HG03442 (cell line): ENCODE data around the gene DOCK8.
A peak's percentile ranks its signal among the peaks of the same experiment; 100 is the strongest.

Source experiments
- ATAC-seq: cut with Tn5 transposase; IDR thresholded peaks from one replicate; pipeline ENCODE4 v1.9.1; 2021; ENCODE audit warnings: mild to moderate bottlenecking, moderate library complexity; ENCODE audit not compliant: unreplicated experiment

The DOCK8 gene

GRCh38 chr9:487429-487828 is 272.8 kb downstream of the DOCK8 start:
- no peak for ATAC-seq

DNA sequence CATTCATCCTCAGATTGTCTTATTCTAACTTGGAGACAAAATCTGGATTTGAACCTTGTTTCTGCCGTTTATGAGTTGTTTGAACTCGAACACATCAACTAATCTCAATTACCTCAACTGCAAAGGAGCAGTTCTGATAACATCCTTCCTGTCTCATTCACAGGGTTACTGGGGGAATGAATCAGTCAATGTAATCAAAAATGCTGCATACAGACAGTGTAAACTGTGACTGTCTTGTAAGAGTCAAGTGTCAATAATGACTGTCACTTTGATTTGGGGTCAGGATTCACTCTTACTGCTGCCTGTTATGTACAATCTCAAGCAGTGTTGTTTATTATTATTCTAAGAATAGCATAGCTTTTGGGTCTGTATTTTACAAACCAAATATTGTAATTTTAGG is 273.8 kb downstream of the DOCK8 start:
- no peak for ATAC-seq

DNA sequence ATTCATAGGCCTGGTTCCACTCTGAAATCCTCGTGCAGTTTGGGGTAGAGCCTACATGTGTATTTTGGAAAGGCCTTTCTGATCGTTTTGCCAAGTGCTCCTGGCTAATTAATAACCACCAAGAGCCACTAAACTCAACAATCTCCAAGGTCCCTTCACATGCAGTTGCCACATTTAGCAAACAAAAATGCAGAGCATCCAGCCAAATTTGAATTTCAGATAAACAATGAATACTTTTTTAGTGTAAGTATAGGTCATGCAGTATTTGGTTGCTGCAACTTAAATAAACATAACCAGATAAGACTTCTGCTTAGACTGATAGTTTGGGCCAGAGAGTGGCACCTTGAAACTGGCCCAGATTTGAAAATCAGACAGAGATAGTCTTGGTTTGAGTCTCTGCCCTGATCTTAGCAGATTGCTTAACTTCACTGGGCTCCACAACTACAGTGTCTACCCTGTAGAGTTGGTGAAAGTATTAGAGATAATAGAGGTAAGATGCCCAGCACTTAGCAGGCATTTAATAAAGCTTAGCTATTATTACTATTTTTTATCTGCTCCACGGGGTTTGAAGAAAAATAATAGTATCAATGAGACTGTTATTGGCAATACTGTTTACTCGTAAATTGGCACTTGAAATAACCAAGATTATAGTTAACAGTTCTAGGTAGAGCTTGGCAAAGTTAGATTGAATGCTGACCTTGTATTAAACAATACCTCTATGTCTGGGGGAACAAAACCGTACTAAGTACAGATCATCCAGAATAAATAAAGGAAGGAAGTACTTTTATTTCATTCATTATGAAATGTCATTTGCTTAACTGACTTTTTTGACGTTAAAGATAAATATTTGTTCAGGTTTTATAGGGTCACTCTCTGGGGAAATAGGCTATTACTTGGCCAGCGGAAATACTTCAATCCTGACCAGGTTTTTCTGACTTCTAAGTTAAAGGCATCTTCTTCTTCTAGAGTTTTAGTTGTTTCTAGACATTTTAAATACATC is 274.8 kb downstream of the DOCK8 start:
- no peak for ATAC-seq

DNA sequence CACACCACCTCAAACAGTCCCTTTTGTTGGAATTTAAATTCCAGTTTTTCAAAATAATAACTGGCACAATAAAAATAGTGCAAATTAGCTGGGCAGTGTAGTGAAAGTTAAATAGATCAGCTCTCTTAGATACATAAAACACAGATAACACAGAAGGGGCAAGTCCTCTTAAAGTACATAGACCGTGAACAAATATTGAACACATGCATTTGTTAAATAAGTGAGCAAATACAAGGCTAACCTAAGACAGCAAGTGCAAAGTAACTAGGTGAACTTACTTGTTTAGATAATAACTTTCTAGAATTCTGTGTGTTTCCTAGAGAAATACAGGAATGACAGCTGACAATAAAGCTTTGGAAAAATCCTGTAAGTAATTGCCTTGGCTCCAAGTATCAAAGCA is 280.1 kb downstream of the DOCK8 start:
- ATAC-seq: no peak

GRCh38 chr9:495739-496138 is 281.1 kb downstream of the DOCK8 start:
- ATAC-seq: no peak

- ATAC-seq: no peak
Measured at GRCh38 chr9:503326-503725, 288.7 kb downstream of the DOCK8 start.

DNA sequence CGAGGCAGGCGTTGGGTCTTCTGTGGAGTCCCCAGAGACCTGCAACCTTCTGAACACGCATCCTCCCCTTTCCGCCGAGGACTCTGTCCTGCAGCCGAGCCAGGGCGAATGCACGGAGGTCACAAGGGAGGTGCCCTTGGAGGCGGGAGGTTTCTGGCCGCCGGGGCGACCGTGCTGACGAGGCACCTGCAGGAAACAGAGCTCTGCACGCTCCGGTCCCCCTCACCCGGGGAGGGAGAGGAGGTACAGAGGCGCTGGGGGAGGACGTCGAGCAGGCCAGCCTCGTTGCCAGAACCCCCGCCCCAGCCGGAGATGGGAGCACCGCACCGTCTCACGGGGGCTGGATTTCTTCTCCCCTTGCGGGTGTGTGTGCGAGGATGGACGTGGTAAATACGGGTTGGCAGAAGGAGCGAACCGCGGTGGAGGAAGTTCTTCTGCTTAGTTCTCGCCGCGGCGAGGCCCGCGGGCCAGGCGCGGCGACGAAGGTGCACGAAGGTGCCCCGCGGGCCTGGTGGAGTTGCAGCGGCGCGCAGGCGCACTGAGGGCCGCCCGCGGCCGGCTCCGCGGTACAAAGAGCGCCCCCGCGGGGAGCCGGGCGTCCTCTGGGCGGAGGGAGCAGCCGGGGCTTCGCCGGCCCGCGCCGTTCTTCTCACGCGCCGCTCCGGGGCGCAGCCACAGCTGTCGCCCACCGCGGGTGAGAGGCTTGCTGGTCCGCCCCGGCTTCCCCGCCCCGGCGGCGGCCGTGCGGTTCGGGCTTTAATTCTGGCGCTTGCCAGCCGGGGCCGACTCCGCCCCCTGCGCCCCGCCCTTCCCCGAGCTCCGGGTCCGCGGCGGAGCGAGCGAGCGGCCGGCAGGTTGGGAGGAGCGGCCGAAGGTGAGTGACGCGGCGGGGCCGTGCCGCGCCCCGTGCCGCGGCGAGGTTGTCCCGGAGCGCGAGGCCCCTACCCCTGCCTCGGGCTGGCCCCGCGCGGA is 289.5 kb downstream of the DOCK8 start, which contains the start of gene KANK1:
KANK1 (plus strand) TSS at position 815 of the 972 bp plus-strand sequence.
- peak; percentile 84 for ATAC-seq

GRCh38 chr9:504921-505740 is 290.5 kb downstream of the DOCK8 start:
- ATAC-seq: peak; percentile 13

DNA sequence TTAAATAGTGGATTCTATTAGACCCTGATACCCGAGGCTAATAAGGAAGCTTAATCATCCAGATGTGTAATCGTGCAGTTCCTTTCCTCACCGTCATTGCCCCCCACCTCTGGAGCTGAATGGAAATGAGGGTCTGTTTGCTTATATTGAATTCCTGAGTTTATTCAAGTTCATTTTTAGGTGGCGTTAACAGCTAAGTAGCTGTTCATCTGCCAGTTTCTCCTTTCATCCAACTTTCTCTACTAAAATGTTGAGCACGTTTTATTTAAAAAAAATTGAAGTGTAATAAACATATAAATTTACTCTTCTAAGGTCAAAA is 291.0 kb downstream of the DOCK8 start:
- ATAC-seq: no peak

- no peak for ATAC-seq
Measured at GRCh38 chr9:506281-506680, 291.6 kb downstream of the DOCK8 start.

GRCh38 chr9:511861-512260 is 297.2 kb downstream of the DOCK8 start:
- no peak for ATAC-seq

DNA sequence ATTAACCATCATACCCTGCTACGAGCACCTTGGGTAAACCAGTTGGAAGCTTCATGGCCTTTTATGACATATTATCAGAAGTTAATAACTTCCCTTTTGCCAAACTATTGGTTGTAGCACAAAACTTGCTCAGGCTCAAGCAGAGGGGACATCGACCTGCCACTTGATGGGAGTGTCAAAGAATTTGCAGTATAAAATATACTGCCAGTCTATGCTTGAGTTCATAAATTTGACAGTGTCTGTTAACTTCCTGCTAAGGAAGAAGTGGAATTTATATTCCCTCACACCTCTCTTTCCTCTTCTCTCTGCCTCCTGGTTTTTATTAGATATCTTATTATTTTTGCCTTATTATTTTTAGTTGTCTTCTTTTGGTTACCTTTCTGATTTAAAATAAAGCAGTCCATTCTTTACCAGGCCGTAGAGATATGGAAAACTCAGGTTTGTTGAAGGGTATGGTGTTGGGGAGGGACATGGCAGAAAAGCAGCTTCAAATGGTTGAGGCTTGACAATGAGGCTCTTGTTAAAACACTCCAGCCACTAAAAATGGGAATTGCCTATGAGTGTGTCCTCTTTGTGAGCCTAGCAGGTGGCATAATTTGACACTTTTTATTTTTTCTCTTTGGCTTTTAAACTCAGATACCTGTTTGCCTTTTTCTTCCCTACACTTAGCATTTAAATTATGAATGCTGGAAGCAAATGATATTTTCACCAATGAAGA is 298.0 kb downstream of the DOCK8 start:
- ATAC-seq: no peak
